ENCODE data around the gene PLLP.

DNA sequence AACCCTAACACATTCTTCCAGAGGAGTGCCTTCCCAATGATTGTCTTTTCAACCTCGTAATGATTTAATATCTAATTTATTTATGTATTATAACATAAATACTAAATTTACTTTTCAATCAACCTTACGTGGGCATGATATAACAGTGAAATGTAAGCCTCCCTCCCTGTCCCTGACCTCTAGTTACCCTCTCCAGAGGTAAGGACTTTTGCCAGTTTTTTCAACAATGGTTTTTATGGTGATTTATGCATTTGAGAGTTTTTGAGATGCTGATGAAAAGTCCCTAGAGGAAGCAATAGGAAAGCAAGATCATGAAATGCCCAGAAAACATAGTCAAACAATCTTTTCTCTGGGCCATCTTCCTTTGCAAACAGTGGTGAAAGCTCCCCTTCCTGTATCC is 35.2 kb upstream of the PLLP start:
- TF ChIP-seq CTCF (IDR thresholded peaks at IDR 0.05) (no peak), POLR2A (IDR thresholded peaks at IDR 0.05) (no peak)

All from esophagus squamous epithelium (tissue), 4 donors.